Thyroid gland (tissue), 4 donors: ENCODE results near the gene ZNF821. TPM values are rescaled to one million over a fixed set of nuclear protein-coding genes. Genes with fewer than 3 reads are reported as not detected.

ENCODE experiments used
- DNase-seq, 2 donors: peaks; one replicate each; pipeline ENCODE4 v3.0.0-alpha.2; 2019
- H3K27ac ChIP-seq, 3 donors: fragments of 200-600 bp; sonication (generic); 1 replicate in 2 of 3; 2 replicates in 1 of 3; pipeline ENCODE4 v1.5.1; 2016 to 2019; ENCODE audit warnings: mild to moderate bottlenecking in 1 of 3, moderate library complexity in 1 of 3
- H3K27me3 ChIP-seq: fragments of 200-600 bp; sonication (generic); one replicate; pipeline ENCODE4 v1.5.1; 2019
- H3K36me3 ChIP-seq, 2 donors: fragments of 200-600 bp; sonication (generic); one replicate each; pipeline ENCODE4 v1.5.1; 2016 to 2019
- H3K4me1 ChIP-seq, 2 donors: fragments of 200-600 bp; sonication (generic); one replicate each; pipeline ENCODE4 v1.5.1; 2017 to 2019
- H3K4me3 ChIP-seq, 3 donors: fragments of 200-600 bp; sonication (generic); replicated peaks in 1 of 3; 1 replicate in 2 of 3; 2 replicates in 1 of 3; pipeline ENCODE4 v1.5.1; 2016; ENCODE audit warnings: mild to moderate bottlenecking in 1 of 3
- H3K9me3 ChIP-seq: fragments of 200-600 bp; sonication (generic); one replicate; pipeline ENCODE4 v1.5.1; 2017
- CTCF ChIP-seq, 6 experiments: fragments of 200-600 bp in 3 of 6; fragments of 450-650 bp in 3 of 6; sonication (generic) in 3 of 6; IDR thresholded peaks; one replicate each; pipeline ENCODE4 v1.5.1; 2016 to 2019; ENCODE audit warnings: antibody characterized with exemption in 6 of 6, mild to moderate bottlenecking in 2 of 6, inconsistent platforms in 1 of 6, moderate library complexity in 1 of 6
- POLR2A ChIP-seq, 2 donors: fragments of 450-650 bp; IDR thresholded peaks; one replicate each; pipeline ENCODE4 v1.6.1; 2017; ENCODE audit warnings: antibody characterized with exemption in 2 of 2, mild to moderate bottlenecking in 2 of 2, moderate library complexity in 1 of 2
- WGBS, 2 donors: methylation state at CpG; one replicate each; pipeline ENCODE4 v1.1.5; 2017; 5-methylcytosine and 5-hydroxymethylcytosine counted together
- intact Hi-C: fragments of 100-400 bp; cut with DNase I; formaldehyde crosslinking; loops from one replicate; pipeline ENCODE4 v1.15.1; 2023
- total RNA-seq, 4 donors: library from RNA; depleted of rRNA; stranded (reverse); fragments of >200 nt; gene quantifications; one replicate each; pipeline ENCODE4 v1.2.3, GENCODE V29; 2016

The ZNF821 gene
- total RNA-seq, 4 donors from 2014 or later, result 7.9 to 17.8 (median 11.6) TPM

DNA sequence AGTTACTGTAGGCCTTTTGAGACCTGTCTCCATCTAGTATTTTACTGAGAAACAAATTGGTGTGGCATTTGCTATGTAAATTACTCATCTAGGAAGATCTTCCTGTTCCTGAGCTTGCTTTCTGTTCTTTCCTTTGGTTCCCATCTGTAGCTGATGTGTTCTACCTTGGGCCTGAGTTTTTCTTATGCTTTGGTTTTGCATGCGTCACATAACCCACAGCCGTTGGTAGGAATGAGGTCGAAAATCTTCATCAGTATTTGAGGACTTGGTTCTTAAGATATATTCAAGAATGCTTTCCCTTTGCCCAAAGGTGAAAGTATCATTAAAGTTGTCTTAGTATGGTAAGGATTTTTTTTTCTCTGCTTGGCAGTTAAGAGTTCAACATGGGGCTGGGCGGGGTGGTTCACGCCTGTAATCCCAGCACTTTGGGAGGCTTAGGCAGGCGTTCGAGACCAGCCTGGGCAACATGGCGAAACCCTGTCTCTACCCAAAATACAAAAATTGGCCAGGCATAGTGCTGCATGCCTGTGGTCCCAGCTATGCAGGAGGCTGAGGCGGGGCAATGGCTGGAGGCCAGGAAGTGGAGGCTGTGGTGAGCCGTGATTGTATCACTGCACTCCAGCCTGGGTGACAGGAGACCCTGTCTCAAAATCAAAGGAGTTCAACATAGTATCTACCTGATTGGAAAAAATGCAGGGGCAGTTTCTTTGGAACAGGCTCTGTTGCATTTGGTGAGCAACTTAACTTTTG, 40.1 kb upstream of the ZNF821 start:
- peaks cover 3 to 19% of the 10 kb centered on the region in 2 donors for H3K4me1 ChIP-seq
- no peak overlapping the region for H3K27ac ChIP-seq
- no peaks in the 10 kb centered on the region for H3K9me3 ChIP-seq
- 92 to 96% methylated on average over 10 of the region's 10 CpGs for WGBS, 2 donors
- no peak for DNase-seq
- no peak for TF ChIP-seq POLR2A (IDR thresholded peaks at IDR 0.05)
- no peak for TF ChIP-seq CTCF (IDR thresholded peaks at IDR 0.05)
- H3K36me3 ChIP-seq, result peaks cover 67 to 83% of the 10 kb centered on the region in 2 donors
- no peaks in the 10 kb centered on the region for H3K27me3 ChIP-seq
- intact Hi-C loops, result no loop called here
- no peak overlapping the region for H3K4me3 ChIP-seq

- Histone ChIP-seq H3K27ac (no peak overlapping the region), H3K9me3 (no peaks in the 10 kb centered on the region), H3K36me3 (peaks cover 52 to 68% of the 10 kb centered on the region in 2 donors), H3K4me1 (peaks cover 3 to 6% of the 10 kb centered on the region in 2 donors), H3K27me3 (no peaks in the 10 kb centered on the region), H3K4me3 (no peak overlapping the region)
- intact Hi-C loops, result no loop called here
- no peak for DNase-seq
- TF ChIP-seq CTCF (IDR thresholded peaks at IDR 0.05), result no peak
- no peak for TF ChIP-seq POLR2A (IDR thresholded peaks at IDR 0.05)
- whole genome bisulfite sequencing, 2 donors, result 87 to 89% methylated on average over 2 of the region's 2 CpGs
Measured at GRCh38 chr16:71920658-71921057, 36.7 kb upstream of the ZNF821 start.

DNA sequence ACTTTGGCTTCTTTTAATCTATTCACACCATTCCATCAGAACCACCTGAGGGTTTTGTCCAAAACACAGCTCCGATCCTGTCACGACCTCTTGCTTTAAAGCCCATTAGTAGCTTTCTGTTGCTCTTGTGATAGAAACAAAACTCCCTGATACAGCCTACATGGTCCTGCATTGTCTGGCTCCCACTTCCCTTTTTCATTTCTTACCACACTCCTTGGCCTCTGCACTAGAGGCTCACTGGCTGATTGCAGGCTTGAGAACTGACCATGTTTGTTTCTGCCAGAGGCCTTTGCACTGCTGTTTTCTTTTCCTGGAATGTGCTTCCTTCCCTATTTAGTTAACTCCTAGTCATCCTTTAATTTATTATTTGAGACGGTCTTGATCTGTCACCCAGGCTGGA, 35.1 kb upstream of the ZNF821 start:
- DNase-seq, result no peak
- Histone ChIP-seq H3K27me3 (no peaks in the 10 kb centered on the region), H3K27ac (no peak overlapping the region), H3K36me3 (peaks cover 40 to 55% of the 10 kb centered on the region in 2 donors), H3K4me1 (peaks cover 15 to 22% of the 10 kb centered on the region in 2 donors), H3K4me3 (no peak overlapping the region), H3K9me3 (no peaks in the 10 kb centered on the region)
- no peak for TF ChIP-seq CTCF (IDR thresholded peaks at IDR 0.05)
- TF ChIP-seq POLR2A (IDR thresholded peaks at IDR 0.05), result no peak
- intact Hi-C loops, result no loop called here
- 77 to 87% methylated on average over 3 of the region's 3 CpGs for WGBS, 2 donors

- no peak overlapping the region for H3K4me3 ChIP-seq
- H3K4me1 ChIP-seq, result peaks cover 15 to 22% of the 10 kb centered on the region in 2 donors
- H3K27ac ChIP-seq, result no peak overlapping the region
- no peaks in the 10 kb centered on the region for H3K27me3 ChIP-seq
- TF ChIP-seq POLR2A (IDR thresholded peaks at IDR 0.05) (no peak), CTCF (IDR thresholded peaks at IDR 0.05) (no peak)
- H3K9me3 ChIP-seq, result no peaks in the 10 kb centered on the region
- no peak for DNase-seq
- 57 to 79% methylated on average over 6 of the region's 6 CpGs for WGBS, 2 donors
- intact Hi-C loops, result no loop called here
- peaks cover 28 to 43% of the 10 kb centered on the region in 2 donors for H3K36me3 ChIP-seq
Measured at GRCh38 chr16:71917900-71918299, 33.9 kb upstream of the ZNF821 start.

DNA sequence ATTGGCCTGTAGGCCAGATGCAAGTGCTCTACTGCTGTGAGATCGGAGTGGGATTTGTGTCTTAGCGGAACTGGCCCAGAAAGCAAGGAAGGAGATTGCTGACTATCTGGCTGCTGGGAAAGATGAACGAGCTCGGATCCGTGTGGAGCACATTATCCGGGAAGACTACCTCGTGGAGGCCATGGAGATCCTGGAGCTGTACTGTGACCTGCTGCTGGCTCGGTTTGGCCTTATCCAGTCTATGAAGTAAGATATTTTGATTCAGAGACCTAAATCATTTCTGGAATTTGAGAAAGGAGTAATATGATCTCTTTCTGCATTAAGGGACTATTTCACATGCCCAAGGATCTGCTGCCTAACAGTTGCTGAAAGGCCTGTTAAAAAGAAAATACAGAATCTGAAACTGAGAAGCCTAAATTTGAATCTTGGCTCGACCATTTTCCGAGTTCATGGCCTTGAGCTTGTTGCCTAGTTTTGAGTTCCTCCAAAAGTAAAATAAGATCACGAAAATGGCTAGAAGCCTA, 32.5 kb upstream of the ZNF821 start:
- Histone ChIP-seq H3K4me1 (peaks cover 15 to 22% of the 10 kb centered on the region in 2 donors), H3K4me3 (no peak overlapping the region), H3K9me3 (no peaks in the 10 kb centered on the region), H3K27ac (no peak overlapping the region), H3K36me3 (peaks cover 14 to 29% of the 10 kb centered on the region in 2 donors), H3K27me3 (no peaks in the 10 kb centered on the region)
- TF ChIP-seq CTCF (IDR thresholded peaks at IDR 0.05), result no peak
- no peak for TF ChIP-seq POLR2A (IDR thresholded peaks at IDR 0.05)
- DNase-seq, result no peak
- WGBS, 2 donors, result 81 to 84% methylated on average over 11 of the region's 11 CpGs
- intact Hi-C loops, result no loop called here
